Activated CD8-positive, alpha-beta memory T cell treated with anti-CD3 and anti-CD28 coated beads, Interleukin-2, amount 50 U/mL, for 1 hour (primary cell): ENCODE data around the gene ANKRD33B.
"Not testable (repeated sequence)": the region's sequence is repeated elsewhere in the genome, so short reads cannot be mapped to it uniquely, and the experiment has no call there.

Source experiments
- DNase-seq: peaks from one replicate; pipeline ENCODE4 v3.0.0-alpha.2; 2020; ENCODE audit errors: extremely low read depth

ANKRD33B gene

GRCh38 chr5:10563945-10564837 lies at the start of gene ANKRD33B:
ANKRD33B (plus strand) TSS chr5:10564070; CDS start chr5:10564468, 398 bp downstream.
- peak; percentile 46 for DNase-seq

- DNase-seq: not testable (repeated sequence)
These were observed 49.3 kb upstream of the ANKRD33B start for GRCh38 chr5:10514572-10514971.

- no peak for DNase-seq
These were observed 48.4 kb upstream of the ANKRD33B start for GRCh38 chr5:10515492-10515891.

- no peak for DNase-seq
These were observed 45.5 kb upstream of the ANKRD33B start for GRCh38 chr5:10518347-10518746.

GRCh38 chr5:10519729-10520128 lies 44.1 kb upstream of the ANKRD33B start:
- DNase-seq: no peak

- DNase-seq: no peak
These were observed 43.2 kb upstream of the ANKRD33B start for GRCh38 chr5:10520706-10521105.

GRCh38 chr5:10521466-10522223 lies 42.2 kb upstream of the ANKRD33B start:
- DNase-seq: no peak

- DNase-seq: no peak
These were observed 41.7 kb upstream of the ANKRD33B start for GRCh38 chr5:10522224-10522611.

GRCh38 chr5:10524376-10525123 lies 39.3 kb upstream of the ANKRD33B start:
- DNase-seq: no peak

- DNase-seq: no peak
These were observed 38.8 kb upstream of the ANKRD33B start for GRCh38 chr5:10525124-10525495.

- no peak for DNase-seq
These were observed 36.5 kb upstream of the ANKRD33B start for GRCh38 chr5:10527281-10527950.

GRCh38 chr5:10528056-10528816 lies 35.6 kb upstream of the ANKRD33B start:
- DNase-seq: no peak

GRCh38 chr5:10528827-10529226 lies 35.0 kb upstream of the ANKRD33B start:
- DNase-seq: no peak

- no peak for DNase-seq
These were observed 33.1 kb upstream of the ANKRD33B start for GRCh38 chr5:10530601-10531320.

GRCh38 chr5:10532421-10532820 lies 31.4 kb upstream of the ANKRD33B start:
- no peak for DNase-seq

GRCh38 chr5:10533226-10533625 lies 30.6 kb upstream of the ANKRD33B start:
- no peak for DNase-seq

- DNase-seq: no peak
These were observed 29.0 kb upstream of the ANKRD33B start for GRCh38 chr5:10534561-10535530.

GRCh38 chr5:10536511-10536910 lies 27.4 kb upstream of the ANKRD33B start:
- no peak for DNase-seq
